K562 (cell line): Measurements from ENCODE around the gene CDKN2C. TPM values are rescaled to one million over a fixed set of nuclear protein-coding genes. Genes with fewer than 3 reads are reported as not detected.

Experiments used
- BCL6 ChIP-seq: fragments of 250-450 bp; sonication (Bioruptor Pico); IDR thresholded peaks from 2 replicates; pipeline ENCODE4 v1.4.0; 2020
- CHD4 ChIP-seq: fragments of 200-600 bp; sonication (generic); IDR thresholded peaks from 3 replicates; pipeline ENCODE4 v1.6.1; 2012; ENCODE audit warnings: low read depth, mild to moderate bottlenecking, mixed read lengths, low read length, inconsistent platforms; ENCODE audit not compliant: insufficient read depth, insufficient replicate concordance, poor library complexity, severe bottlenecking
- GTF2A2 ChIP-seq: IDR thresholded peaks from 2 replicates; pipeline ENCODE4 v1.6.1; 2016; ENCODE audit warnings: mild to moderate bottlenecking, missing genetic modification characterization, missing compliant biosample characterization
- MCM2 ChIP-seq: fragments of 450-650 bp; IDR thresholded peaks from 2 replicates; pipeline ENCODE4 v1.6.1; 2017; ENCODE audit warnings: low read depth, mild to moderate bottlenecking
- NFIX ChIP-seq: fragments of 250-450 bp; sonication (Bioruptor Pico); IDR thresholded peaks from 2 replicates; pipeline ENCODE4 v1.4.0; 2020; ENCODE audit warnings: low read depth, mild to moderate bottlenecking, moderate library complexity
- RBM14 ChIP-seq: fragments of 200-400 bp; formaldehyde crosslinking; IDR thresholded peaks from 2 replicates; pipeline ENCODE4 v1.6.1; 2018; ENCODE audit warnings: low read depth, mild to moderate bottlenecking, low read length, moderate library complexity, borderline replicate concordance; ENCODE audit not compliant: insufficient read depth
- SAP30 ChIP-seq: fragments of 200-600 bp; sonication (generic); IDR thresholded peaks from 2 replicates; pipeline ENCODE4 v1.6.1; 2012; ENCODE audit warnings: borderline replicate concordance, low read depth, mild to moderate bottlenecking, moderate library complexity, low read length, control low read depth, inconsistent platforms; ENCODE audit not compliant: insufficient read depth, poor library complexity, severe bottlenecking
- TFE3 ChIP-seq: fragments of 450-650 bp; formaldehyde crosslinking; IDR thresholded peaks from 2 replicates; pipeline ENCODE4 v1.4.0; 2020; ENCODE audit warnings: mild to moderate bottlenecking, mixed read lengths
- XRCC5 ChIP-seq: fragments of 200-400 bp; formaldehyde crosslinking; IDR thresholded peaks from 2 replicates; pipeline ENCODE4 v1.6.1; 2017; ENCODE audit warnings: low read depth, mild to moderate bottlenecking, low read length
- ZNF121 ChIP-seq: sonication (generic); formaldehyde crosslinking; conservative IDR thresholded peaks from 2 replicates; pipeline ENCODE4 v1.8.0; 2022; ENCODE audit warnings: missing genetic modification reagents
- ZNF224 ChIP-seq: sonication (generic); formaldehyde crosslinking; IDR thresholded peaks from 2 replicates; pipeline ENCODE4 v1.8.0; 2022; ENCODE audit warnings: mild to moderate bottlenecking, missing genetic modification reagents
- ZNF436 ChIP-seq: fragments of 250-450, 450-650 bp; sonication (Bioruptor Pico); formaldehyde crosslinking; IDR thresholded peaks from 2 replicates; pipeline ENCODE4 v1.7.0; 2020; ENCODE audit warnings: mild to moderate bottlenecking
- ZNF445 ChIP-seq: fragments of 250-450 bp; sonication (Bioruptor Pico); IDR thresholded peaks from 2 replicates; pipeline ENCODE4 v1.4.0; 2020; ENCODE audit warnings: low read depth, mild to moderate bottlenecking, moderate library complexity
- ZNF764 ChIP-seq: fragments of 250-450 bp; sonication (Bioruptor Pico); IDR thresholded peaks from 2 replicates; pipeline ENCODE4 v1.4.0; 2020; ENCODE audit warnings: low read depth, mild to moderate bottlenecking, moderate library complexity
- polyA plus RNA-seq, 8 experiments: library from polyadenylated mRNA; depleted of rRNA in 4 of 8; stranded (reverse) in 5 of 8; unstranded in 3 of 8; fragments of >200 nt; fragmentation: Nextera tagmentation in 2 of 8; fragmentation: Illumina TruSeq in 1 of 8; extraction: Ambion mirVana in 2 of 8; extraction: Trizol in 1 of 8; gene quantifications; 2 replicates each; pipeline versions ENCODE4 v1.2.1 to v1.2.3, GENCODE V29; 2011 to 2014; ENCODE audit warnings: inconsistent platforms in 1 of 8, missing spikeins in 1 of 8
- total RNA-seq, 7 experiments: library from RNA; depleted of rRNA in 6 of 7; stranded (reverse); fragments of >200 nt in 6 of 7; fragmentation: Illumina TruSeq in 2 of 7; extraction: Trizol in 2 of 7; gene quantifications; 2 replicates each; pipeline versions ENCODE4 v1.2.1 to v1.2.3, GENCODE V29; 2011 to 2021; ENCODE audit warnings: low replicate concordance in 1 of 7
- TF ChIP-seq, protein P1 (sequence below): fragments of 450-650 bp; IDR thresholded peaks from 2 replicates; pipeline ENCODE4 v1.6.1; 2017; ENCODE audit warnings: mild to moderate bottlenecking, moderate library complexity
- TF ChIP-seq, protein P2 (sequence below), 2 experiments: fragments of 450-650 bp; formaldehyde crosslinking in 1 of 2; IDR thresholded peaks; 2 replicates each; pipeline versions ENCODE4 v1.4.0 to v1.6.1; 2014 to 2020; ENCODE audit warnings: mild to moderate bottlenecking in 2 of 2, borderline replicate concordance in 1 of 2, low read depth in 1 of 2

Gene CDKN2C
- total and polyA plus RNA-seq, 9 of the 15 experiments (the other 6 are each of a cell fraction or from before 2014, with no cell fraction given) = 11.9 to 74.3 (median 45.9) TPM

DNA sequence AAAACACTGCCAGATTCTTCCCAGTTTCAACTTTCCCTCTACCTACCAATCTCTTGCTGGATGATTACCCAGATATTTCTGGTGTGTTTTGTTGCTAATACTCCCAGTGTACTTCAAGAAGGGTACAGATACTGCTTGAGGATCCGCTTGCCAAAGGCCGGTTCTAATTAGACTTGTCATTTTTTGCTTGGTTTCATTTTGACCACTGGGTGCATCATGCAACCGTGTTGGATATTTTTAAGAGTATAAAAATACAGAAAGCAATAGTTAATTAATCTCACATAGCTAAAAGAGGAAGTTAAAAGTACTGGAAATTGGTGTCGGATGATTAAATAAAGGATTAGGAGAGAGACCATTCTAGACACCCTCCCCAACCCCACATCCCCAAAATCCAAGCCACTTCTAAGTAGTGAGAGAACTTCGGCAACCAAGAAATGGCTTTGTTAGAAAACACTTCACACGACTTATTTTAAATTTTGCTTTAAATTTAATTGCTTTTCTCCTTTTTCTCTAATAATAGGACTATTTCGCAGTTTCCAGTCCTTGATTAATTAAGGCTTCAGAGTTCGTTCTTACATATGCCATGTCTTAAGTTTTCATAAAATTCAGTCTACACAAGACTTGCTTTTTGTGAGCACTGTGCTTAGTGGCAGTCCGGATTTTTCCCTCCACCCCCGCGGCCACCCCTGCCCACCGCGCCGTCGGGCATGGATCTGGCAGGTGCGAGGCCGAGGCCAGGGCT is 2.5 kb upstream of the CDKN2C start (continued):
- TF ChIP-seq, protein P1, sequence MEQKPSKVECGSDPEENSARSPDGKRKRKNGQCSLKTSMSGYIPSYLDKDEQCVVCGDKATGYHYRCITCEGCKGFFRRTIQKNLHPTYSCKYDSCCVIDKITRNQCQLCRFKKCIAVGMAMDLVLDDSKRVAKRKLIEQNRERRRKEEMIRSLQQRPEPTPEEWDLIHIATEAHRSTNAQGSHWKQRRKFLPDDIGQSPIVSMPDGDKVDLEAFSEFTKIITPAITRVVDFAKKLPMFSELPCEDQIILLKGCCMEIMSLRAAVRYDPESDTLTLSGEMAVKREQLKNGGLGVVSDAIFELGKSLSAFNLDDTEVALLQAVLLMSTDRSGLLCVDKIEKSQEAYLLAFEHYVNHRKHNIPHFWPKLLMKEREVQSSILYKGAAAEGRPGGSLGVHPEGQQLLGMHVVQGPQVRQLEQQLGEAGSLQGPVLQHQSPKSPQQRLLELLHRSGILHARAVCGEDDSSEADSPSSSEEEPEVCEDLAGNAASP = no peak
- TF ChIP-seq ZNF224 (no peak), MCM2 (no peak), SAP30 (no peak), XRCC5 (no peak), ZNF445 (CRISPR knock-in tag) (no peak), ZNF436 (no peak), ZNF121 (CRISPR knock-in tag) (no peak), TFE3 (CRISPR knock-in tag) (no peak), BCL6 (CRISPR knock-in tag) (no peak), ZNF764 (CRISPR knock-in tag) (no peak), GTF2A2 (tag) (0 out of 2 replicates have a peak, but pooled peaks have one; percentile 17), CHD4 (no peak), RBM14 (no peak), NFIX (CRISPR knock-in tag) (no peak)
- TF ChIP-seq, protein P2, sequence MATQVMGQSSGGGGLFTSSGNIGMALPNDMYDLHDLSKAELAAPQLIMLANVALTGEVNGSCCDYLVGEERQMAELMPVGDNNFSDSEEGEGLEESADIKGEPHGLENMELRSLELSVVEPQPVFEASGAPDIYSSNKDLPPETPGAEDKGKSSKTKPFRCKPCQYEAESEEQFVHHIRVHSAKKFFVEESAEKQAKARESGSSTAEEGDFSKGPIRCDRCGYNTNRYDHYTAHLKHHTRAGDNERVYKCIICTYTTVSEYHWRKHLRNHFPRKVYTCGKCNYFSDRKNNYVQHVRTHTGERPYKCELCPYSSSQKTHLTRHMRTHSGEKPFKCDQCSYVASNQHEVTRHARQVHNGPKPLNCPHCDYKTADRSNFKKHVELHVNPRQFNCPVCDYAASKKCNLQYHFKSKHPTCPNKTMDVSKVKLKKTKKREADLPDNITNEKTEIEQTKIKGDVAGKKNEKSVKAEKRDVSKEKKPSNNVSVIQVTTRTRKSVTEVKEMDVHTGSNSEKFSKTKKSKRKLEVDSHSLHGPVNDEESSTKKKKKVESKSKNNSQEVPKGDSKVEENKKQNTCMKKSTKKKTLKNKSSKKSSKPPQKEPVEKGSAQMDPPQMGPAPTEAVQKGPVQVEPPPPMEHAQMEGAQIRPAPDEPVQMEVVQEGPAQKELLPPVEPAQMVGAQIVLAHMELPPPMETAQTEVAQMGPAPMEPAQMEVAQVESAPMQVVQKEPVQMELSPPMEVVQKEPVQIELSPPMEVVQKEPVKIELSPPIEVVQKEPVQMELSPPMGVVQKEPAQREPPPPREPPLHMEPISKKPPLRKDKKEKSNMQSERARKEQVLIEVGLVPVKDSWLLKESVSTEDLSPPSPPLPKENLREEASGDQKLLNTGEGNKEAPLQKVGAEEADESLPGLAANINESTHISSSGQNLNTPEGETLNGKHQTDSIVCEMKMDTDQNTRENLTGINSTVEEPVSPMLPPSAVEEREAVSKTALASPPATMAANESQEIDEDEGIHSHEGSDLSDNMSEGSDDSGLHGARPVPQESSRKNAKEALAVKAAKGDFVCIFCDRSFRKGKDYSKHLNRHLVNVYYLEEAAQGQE (IDR thresholded peaks at IDR 0.05; ENCODE audit: borderline replicate concordance) = no peak
- TF ChIP-seq, protein P2 (CRISPR knock-in tag; IDR thresholded peaks at IDR 0.05; ENCODE audit: low read depth) = no peak
